Ovary (tissue), 3 donors: Measurements from ENCODE around the gene COG1.

Experiments used
- CTCF ChIP-seq, 3 donors: fragments of 450-650 bp in 2 of 3; fragments of 200-600 bp in 1 of 3; IDR thresholded peaks; one replicate each; pipeline versions ENCODE4 v1.5.1 to v1.8.0; 2016 to 2022; ENCODE audit warnings: antibody characterized with exemption in 3 of 3, mild to moderate bottlenecking in 1 of 3
- POLR2A ChIP-seq: fragments of 450-650 bp; IDR thresholded peaks from one replicate; pipeline ENCODE4 v1.6.1; 2017; ENCODE audit warnings: antibody characterized with exemption, mild to moderate bottlenecking, moderate library complexity
- donor health status: DM: no; HTN: no; CAD: no.

- no peak for TF ChIP-seq POLR2A
- TF ChIP-seq CTCF (IDR thresholded peaks at IDR 0.05): no peak
These were observed 55.7 kb downstream of the COG1 start for GRCh38 chr17:73248532-73248931.
